Hematopoietic multipotent progenitor cell (in vitro differentiated cells): ENCODE data around the gene GNAL. TPM values are rescaled to one million over a fixed set of nuclear protein-coding genes. Genes with fewer than 3 reads are reported as not detected.

Experiments
- DNase-seq, 3 donors: peaks; one replicate each; pipeline ENCODE4 v3.0.0-alpha.2; 2011 to 2015; ENCODE audit warnings: low read depth in 2 of 3, low spot score in 2 of 3
- total RNA-seq: library from RNA; depleted of rRNA; stranded (reverse); fragments of >200 nt; gene quantifications from one replicate; pipeline ENCODE4 v1.2.3, GENCODE V29; 2012

GNAL gene
- total RNA-seq, 1 donor, result 0.27 TPM

DNA sequence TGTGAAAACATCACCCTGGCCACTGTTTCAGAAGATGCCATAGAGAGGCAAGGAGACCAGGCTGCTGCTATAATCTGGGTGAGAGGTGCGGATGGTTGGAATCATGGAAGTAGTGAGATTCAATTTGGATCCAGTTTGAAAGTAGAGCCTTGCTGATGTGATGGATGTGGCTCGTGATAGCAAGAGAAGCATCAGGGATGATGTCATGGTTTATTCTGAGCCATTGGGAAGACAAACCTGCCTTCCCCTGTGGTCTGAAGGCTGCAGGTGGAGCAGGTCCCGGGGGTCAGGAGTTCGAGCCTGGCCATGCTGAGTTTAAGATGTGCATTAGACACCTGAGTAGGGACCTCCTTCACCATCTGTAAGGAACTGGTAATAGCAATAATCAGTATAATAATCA, 112.5 kb downstream of the GNAL start:
- no peak for DNase-seq

DNA sequence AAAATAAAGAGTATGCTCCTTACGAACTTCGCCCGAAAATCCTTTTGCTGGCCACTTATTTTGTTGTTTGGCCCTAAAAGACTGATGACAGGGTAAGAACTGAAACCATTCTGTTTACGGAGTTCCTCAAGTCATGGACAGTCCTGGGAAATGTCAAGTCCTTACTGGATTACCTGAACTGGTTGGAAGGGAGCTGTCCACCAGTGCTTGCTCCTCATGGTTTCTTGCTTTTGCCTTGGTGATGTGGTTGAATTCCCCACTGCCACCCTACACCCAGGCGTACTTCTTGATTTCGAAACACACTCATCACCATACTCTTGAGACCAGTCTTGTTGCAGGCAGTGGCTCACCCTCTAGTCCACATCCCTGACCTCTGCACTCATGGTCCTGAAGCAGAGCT, 113.1 kb downstream of the GNAL start:
- DNase-seq, result no peak

DNA sequence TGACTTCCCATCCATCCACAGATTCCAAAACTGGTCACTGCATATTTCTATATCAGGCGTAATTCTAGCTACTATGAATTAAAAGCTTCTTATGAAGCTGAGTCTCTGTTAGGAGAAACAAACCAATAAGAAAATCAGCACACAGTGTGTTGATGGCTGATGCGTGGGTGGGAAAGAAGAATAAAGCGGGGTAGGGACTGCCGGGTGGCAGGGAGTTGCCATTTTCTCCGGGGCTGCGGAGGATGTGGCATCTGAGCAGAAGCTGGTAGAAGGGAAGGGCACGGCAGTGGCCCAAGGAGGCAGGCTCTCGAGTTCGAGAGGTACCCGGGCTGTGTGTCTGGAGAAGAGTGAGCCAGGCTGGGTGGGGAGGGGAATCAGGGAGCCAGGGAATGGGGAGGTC, 113.5 kb downstream of the GNAL start:
- no peak for DNase-seq

DNA sequence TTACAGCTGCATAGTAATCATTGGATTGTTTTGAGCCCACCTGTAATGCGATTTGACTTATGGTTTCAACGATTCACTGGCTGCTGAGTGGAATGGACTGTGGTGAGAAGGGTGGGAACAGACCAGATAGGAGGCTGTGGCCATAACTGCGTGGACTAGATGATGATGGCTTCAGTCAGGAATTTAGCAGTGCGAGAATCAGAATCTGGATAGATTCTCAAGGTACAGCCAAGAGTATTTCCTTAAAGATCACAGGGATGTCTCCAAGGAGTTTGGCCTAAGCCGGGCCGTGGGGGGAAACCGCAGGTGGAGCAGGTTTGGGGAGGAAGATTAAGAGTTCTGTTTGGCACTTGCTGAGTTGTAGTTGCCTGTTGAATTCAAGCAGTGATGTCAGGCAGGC, 118.2 kb downstream of the GNAL start:
- DNase-seq, result no peak

DNA sequence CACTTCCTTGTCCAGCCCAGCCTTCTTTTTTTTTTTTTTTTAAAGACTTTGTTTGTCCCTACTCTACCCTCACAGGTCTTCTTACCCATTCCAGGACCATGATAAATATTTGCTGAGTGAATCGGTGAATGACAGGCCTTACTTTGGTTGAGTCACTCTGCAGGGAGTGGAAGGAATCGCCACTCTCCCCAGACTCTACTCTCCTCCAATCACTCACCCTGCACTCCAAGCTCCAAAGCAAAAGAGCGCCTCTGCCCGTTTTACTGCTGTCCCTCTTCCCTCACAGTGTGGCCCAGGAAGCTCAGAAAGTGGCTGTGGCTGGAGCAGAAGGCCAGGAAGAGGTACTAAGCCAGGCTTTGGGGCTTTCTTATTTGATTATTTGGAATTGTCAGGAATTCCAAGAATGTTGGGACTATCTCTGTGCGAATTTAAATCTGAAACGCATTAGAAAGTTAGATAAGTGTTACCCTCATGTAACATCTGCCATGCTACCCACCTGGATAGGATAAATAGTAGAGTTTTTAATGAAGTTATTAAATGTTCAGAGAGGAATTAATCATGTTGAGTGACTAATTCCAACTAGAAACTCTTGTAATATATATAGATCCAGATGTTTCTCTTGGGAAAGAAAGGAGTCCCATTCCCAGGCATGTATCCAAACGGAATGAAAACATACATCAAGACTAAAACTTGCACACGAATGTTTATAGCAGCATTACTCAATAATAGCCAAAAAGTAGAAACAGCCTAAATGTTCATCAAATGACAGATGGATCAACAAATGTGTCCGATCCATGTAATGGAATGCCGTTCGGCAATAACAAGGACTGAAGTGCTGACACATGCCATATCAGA, 119.2 kb downstream of the GNAL start:
- DNase-seq, result no peak

DNA sequence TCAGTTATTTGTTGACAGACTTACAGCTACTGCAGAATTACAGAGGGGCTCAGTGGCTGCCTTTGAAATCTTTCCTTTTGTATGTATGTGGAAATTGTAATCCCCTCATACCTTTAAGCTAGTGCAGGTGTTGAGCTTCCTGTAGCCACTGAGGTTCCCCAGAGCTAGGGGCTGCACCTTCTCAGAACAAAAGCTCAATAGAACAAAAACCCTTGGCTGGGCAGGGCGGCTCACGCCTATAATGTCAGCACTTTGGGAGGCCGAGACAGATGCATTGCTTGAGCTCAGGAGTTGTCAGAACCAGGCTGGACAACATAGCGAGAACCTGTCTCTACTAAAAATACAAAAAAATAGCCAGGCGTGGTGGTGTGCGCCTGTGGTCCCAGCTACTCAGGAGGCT, 120.8 kb downstream of the GNAL start:
- DNase-seq, result no peak

DNA sequence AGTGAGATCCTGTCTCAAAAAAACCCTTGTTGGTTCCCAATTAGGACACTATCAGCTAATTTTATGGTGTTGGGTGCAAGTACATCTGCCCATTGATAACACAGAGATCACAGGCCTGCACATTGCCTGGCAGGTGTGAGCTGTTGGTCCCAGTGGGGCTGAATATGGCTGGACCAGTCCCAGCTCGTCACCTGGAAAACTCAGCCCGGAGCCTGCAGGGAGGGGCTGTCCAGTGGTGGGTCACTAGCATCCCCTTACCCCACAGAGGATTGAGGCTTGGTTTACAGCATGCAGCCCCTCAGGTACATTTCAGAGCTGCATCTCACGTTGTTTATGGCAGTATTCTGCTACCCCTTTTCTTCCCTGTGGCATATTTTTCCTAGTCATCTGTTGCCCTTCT, 121.3 kb downstream of the GNAL start:
- no peak for DNase-seq

DNA sequence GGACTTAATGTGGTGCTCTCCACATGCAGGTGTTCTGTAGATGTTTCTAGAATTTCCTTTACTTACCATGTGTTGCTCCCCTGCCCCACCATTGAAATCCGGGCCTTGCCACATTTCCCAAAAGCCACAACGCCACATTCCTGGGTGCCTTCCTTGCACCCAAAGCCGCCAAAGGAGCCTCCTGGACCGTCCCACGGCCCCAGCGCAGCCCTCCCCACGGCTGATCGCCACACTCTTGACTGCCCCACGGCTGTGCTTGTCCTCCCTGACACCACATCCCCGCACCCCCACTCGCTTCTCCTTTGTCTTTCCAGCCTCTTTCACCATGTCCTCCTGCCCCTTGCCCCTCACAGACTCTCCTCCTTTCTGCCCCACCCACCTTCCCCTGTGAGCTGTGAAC, 121.9 kb downstream of the GNAL start:
- DNase-seq, result no peak

DNA sequence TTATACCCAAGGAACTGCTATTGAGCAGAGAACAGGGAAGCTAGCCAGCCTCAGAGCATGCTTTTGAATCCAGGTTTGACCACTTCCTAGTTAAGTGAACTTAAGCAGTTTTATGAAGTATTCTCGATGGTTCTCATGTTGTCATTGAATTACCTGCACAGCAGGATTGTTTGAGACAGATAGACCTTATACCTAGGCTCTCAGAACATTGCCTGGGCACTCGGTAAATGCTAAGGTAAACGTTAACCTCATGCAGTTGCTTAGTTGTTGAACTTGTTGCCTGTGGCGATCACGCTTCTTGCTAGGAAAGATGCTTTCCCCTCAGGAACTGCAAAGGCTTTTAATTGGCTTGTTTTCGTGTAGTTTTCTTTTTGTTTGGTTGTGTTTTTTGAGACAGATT, 128.2 kb downstream of the GNAL start:
- no peak for DNase-seq

DNA sequence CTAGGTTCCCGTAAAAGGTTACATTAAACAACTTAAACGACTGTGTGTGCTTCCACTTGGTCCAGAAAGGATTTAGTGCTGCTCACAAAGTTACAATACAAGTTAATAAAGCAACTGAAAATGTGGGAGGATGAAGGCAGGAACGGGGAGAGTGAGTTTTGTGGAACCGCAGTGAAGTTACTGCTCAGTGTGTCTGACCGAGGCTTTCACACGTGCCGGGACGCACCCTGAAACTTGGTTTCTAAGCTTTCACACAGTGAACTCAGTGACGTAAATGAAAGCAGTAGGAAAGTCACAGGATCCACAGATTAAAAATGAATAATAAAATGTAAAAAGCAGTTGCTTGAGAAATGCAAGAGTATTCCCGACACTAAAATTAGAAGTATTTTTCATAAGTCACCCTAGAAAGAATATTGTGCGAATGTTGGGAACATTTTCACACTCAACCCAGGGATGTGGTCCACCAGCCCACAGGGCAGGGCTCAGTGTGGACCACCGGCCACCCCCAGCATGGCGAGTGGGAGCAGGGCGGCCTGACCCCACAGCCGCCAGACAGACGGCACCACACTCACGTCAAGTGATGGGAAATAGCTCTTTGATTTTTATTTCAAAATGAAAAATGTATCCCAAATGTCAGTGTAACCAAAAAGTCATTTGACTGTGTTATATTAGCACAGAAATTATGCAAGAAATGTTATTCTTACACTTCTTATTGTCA, 129.6 kb downstream of the GNAL start:
- no peak for DNase-seq

DNA sequence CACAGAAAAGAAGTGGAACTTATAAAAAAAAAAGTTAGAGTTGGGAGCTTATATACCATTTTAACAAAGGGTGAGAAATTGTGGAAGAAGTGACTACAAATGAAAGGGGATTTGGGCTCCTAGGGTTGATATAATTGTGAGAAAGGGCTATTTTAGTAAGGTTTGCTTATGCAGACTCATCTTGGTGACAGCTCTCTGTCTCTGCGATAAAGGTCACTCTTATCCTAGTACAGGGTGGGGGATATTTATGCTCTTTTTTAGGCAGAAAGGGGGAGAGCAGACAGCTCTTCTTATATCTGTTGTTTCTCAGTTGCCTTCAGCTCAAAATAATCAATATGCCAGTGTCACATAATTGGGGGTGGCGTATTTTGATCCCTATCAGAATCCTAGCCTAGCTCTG, 130.9 kb downstream of the GNAL start:
- DNase-seq, result no peak

DNA sequence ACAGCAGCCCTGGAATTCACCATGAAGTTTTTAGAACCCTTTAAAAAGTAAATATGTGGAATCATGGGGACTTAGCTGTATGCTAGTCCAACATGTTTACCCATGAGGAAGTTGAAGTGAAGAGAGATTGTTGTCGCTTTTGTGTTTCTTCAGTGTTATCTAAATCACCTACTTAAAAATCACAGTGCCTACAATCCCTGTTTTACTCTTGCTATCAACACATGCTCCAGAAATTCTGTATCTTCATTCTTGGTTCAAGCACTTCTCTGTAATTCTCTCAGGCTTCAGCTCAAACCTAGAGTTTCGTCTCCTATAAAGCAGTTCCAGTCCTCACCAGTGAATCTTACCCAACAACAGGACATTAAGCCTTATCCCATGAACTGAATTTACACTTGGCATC, 131.6 kb downstream of the GNAL start:
- no peak for DNase-seq

DNA sequence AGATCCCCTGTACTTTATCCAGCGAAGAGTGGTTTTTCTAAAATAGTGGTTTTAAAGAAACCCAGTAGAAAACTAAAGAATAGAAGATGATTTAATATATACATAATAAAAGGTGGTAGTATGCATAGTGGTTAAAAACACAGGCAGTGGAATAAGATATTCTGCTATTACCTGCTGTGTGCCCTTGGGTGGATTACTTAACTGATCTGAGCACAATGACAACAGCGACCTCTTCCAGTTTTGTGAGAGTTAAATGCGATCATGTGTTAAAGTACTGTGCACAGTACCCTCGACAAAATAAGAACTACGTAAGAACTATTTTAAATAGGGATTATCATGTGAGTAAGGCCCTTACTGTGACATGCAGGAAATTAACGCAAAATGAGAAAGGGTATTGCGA, 132.1 kb downstream of the GNAL start:
- no peak for DNase-seq

DNA sequence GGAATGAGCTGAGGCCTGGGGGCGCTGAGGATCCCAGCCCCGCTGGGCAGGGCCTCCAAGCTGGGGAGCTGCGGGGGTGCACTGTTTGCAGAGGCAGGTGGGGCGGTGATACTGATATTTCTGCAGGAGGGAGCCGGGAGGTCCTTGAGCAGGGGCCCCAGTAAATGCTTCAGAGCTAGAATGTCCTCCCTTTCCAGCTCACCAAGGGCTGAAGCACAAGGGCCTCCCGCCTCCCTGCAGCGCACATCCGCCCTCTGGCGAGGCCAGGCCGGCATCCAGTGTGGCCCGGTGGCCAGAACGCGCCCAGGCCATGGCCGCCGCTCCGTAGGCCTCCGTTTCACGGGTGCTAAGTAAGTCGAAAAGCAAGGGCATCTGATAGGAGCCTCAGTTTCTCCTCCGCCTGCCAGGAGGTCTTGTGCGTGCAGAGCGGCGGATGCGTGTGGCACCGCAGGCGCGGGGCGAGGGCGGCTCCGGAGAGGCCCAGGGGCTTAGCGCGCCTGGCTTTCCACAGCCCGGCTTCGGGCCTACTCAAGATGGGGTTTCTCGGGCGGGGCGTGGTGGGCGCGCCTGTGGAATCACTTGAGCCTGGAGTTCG, 132.7 kb downstream of the GNAL start:
- no peak for DNase-seq

DNA sequence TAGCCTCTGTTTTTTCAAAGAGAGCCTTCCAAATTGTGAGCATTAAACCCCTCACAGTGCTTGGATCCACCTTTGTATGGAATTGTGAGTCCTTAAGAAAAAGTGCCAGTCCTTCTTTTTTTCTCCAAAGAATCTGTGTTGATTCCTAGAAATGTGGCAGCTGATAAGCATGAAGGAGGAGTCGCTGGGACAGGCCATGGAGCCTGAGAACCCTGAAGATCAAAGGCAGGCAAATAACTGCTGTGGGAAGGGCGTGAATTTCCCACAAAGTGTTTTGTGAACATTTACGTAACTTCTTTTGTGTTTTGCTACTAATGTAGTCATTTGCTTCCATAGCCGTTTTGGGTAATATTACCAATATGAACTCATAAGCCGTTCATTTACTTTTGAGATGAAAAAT, 134.5 kb downstream of the GNAL start:
- no peak for DNase-seq

DNA sequence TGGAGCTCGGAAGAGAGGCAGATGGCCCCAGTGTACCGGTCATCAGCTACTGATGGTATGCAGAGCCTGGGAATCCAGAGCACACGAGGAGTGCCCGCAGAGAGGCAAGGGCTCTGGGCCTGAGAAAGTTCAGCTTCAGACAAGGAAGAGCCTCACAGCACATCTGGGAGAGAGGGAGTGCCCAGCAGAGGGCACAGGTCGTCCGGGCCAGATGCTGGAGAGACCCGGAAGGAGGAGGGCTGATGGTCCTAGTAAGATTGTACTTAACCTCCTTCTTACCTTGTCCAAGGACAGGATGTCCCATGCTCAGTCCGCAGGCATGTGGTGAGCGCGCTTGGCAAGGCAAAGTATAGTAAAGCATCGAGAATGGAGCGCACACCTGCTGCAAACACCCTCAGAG, 137.8 kb downstream of the GNAL start:
- no peak for DNase-seq

DNA sequence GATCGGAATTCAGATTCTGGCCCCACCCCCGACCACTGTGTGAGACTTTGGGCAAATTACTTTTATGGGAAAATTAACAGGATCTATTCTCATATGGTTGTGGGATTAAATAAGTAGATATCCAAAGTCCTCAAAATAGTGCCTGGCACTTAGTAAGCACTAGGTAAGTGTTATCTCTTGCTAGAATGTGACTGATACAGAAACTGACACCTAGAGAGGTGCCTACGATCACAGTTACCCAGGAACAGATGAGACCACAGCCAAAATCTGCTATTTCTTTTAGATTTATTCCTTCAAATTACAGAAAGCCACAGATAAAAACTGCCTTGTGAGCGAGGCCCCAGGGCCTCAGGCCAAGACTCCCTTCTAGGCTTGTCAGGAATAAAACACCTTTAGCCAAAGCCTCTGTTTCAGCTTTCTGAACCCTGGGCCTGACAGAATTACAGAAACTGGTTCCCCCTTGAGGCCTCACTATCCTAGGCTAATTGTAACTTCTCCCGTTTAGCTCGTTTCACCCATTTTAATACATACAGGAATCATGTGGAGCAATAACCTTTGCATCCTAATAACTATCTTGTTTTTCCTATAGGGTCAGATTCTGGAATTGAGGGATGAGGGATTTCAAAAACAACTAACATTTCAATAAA, 139.8 kb downstream of the GNAL start:
- no peak for DNase-seq

DNA sequence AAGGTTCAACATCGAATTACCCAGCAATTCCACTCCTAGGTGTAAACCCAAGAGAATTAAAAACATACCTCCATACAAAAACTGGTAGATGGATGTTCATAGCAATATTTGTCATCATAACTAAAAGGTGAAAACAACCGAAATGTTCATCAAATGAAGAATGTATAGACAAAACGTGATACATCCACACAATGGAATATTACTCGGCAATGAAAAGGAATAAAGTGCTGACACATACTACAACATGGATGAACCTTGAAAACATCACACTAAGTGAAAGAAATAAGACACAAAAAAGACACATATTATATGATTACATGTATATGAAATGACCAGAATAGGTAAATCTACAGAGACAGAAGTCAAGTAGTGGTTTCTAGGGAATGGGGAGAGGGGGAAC, 141.5 kb downstream of the GNAL start:
- no peak for DNase-seq

DNA sequence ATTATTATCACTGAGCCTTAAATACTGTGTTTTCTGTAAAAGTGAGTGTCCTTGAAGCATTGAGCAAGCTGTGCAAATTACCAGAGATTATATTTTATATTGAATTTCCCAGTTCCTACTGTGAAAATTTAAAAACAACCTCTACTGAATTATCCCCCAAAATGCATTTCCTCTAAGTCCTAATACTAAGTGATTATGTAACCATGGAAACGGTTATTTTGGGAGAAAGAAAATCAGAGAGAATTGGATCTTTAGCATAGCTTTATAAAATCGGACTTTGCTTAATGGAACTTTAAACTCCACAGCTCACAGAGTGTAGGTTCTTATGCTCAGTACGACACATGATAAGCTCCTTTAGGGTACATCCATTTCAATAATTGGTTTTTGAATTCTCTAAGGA, 142.9 kb downstream of the GNAL start:
- DNase-seq, result no peak

DNA sequence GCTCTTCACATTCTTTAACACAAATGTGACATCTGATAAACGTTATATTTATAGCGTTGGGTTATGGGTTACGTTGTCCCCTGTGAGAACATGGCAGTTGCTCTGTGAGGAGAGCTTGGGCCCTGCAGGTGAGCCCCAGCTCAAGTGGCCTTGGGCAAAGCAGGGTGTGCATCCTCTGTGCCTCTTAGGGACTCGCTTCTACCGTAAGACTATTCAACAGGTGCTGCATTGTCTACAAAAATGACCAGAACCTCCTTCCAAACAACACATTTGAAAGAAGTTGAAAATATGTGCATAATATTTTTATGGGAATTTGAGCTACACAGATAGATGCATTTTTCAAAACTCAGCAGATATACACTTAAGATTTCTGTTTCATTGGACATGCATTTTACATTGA, 145.7 kb downstream of the GNAL start:
- no peak for DNase-seq

DNA sequence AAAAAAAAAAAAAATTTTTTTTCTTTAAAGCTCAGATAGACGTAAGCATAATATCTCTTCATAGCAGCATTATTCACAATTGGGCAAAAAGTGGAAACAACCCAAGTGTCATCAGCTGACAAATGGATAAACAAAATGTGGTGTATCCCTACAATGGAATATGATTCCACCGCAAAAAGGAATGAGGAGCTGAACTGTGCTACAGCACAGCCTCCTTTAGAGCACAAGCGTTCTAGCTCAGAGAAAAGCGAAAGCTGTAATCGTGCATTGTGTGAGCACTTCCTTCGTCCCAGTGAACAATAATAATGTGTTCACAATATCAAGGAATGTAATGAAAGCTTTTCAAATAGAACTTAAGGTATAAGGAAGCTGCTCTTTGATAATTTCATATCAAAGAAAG, 150.5 kb downstream of the GNAL start:
- DNase-seq, result no peak

DNA sequence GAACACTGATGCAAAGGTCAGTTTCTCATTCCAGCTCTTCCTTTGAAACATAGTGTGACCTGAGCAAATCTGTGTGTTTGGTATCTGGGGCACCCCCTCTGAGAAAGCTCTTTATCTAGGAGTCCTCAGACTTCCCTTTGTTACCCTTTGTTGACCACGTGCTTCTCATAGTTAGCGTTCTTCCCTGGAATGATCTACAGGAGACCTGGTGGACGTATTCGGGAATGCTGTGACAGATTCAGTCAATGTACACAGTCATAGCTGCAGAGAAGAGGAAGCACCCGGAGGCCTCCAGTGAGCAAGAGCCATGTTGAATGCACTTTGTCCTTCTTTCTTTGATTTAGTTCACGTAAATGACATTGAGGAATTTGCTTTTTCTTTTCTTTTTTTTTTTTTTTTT, 151.4 kb downstream of the GNAL start:
- DNase-seq, result no peak
